Body of pancreas (tissue), 4 donors: Measurements from ENCODE around the gene FAN1.
"Not testable (repeated sequence)": the region's sequence is repeated elsewhere in the genome, so short reads cannot be mapped to it uniquely, and the experiment has no call there.

Source experiments
- POLR2A ChIP-seq, 3 donors: fragments of 450-650 bp; IDR thresholded peaks; one replicate each; pipeline ENCODE4 v1.6.1; 2016; ENCODE audit warnings: antibody characterized with exemption in 3 of 3, mild to moderate bottlenecking in 2 of 3
- TF ChIP-seq, protein P1 (sequence below), 7 experiments: fragments of 450-650 bp in 4 of 7; fragments of 200-600 bp in 3 of 7; sonication (generic) in 3 of 7; IDR thresholded peaks; one replicate each; pipeline ENCODE4 v1.5.1; 2016 to 2019; ENCODE audit warnings: antibody characterized with exemption in 7 of 7

DNA sequence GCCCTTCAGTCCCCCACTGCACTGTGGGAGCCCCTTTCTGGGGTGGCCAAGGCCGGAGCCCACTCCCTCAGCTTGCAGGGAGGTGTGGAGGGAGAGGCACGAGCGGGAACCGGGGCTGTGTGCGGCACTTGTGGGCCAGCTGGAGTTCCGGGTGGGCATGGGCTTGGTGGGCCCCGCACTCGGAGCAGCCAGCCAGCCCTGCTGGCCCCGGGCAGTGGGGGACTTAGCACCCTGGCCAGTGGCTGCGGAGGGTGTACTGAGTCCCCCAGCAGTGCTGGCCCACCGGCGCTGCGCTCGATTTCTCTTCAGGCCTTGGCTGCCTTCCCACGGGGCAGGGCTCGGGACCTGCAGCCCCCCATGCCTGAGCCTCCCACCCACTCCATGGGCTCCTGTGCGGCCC, 20.0 kb upstream of the FAN1 start:
- TF ChIP-seq POLR2A (IDR thresholded peaks at IDR 0.05), result not testable (repeated sequence)
- TF ChIP-seq, protein P1, sequence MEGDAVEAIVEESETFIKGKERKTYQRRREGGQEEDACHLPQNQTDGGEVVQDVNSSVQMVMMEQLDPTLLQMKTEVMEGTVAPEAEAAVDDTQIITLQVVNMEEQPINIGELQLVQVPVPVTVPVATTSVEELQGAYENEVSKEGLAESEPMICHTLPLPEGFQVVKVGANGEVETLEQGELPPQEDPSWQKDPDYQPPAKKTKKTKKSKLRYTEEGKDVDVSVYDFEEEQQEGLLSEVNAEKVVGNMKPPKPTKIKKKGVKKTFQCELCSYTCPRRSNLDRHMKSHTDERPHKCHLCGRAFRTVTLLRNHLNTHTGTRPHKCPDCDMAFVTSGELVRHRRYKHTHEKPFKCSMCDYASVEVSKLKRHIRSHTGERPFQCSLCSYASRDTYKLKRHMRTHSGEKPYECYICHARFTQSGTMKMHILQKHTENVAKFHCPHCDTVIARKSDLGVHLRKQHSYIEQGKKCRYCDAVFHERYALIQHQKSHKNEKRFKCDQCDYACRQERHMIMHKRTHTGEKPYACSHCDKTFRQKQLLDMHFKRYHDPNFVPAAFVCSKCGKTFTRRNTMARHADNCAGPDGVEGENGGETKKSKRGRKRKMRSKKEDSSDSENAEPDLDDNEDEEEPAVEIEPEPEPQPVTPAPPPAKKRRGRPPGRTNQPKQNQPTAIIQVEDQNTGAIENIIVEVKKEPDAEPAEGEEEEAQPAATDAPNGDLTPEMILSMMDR (IDR thresholded peaks at IDR 0.05), result not testable (repeated sequence)
